T47D (cell line): ENCODE measurements around the gene SNAPC2.
A peak's percentile ranks its signal among the peaks of the same experiment; 100 is the strongest.
"Not testable (repeated sequence)": the region's sequence is repeated elsewhere in the genome, so short reads cannot be mapped to it uniquely, and the experiment has no call there.

Source experiments
- DNase-seq, 2 experiments: peaks; one replicate each; pipeline versions ENCODE4 v3.0.0 to v3.0.0-alpha.2; 2011 to 2012; ENCODE audit warnings: low read depth in 1 of 2, low spot score in 1 of 2
- JUND ChIP-seq: IDR thresholded peaks from 2 replicates; pipeline ENCODE4 v1.6.1; 2012; ENCODE audit warnings: low read depth
- in situ Hi-C: cut with HindIII; loops from 2 replicates; pipeline ENCODE4 v1.10.0; 2016; ENCODE audit warnings: low sequenced_read_pairs, low pct_unique_long_range_greater_than_20kb

SNAPC2 gene

GRCh38 chr19:7944177-7944761, 24.1 kb downstream of the SNAPC2 start:
- TF ChIP-seq JUND, result no peak
- DNase-seq, result peak; percentile 51 to 90
- in situ Hi-C loops, result no loop called here

DNA sequence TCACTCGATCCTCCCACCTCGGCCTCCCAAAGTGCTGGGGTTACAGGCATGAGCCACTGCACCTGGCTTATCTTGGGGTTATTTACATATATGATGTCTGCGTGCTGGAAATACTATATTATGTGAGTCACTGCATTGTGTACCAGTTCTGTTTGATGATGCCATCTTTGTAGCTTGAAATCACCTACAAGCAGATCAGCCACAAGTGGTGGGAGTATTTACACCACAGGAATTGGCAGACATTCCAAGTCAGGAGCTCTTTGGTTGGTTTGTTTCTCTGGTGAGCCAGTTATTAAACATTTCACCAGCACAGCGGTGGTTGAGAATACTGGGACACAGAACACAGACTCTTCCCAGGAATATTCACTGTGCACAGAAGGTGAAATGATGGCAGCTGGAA, 27.8 kb downstream of the SNAPC2 start:
- in situ Hi-C loops, result no loop called here
- no peak for DNase-seq
- no peak for TF ChIP-seq JUND

DNA sequence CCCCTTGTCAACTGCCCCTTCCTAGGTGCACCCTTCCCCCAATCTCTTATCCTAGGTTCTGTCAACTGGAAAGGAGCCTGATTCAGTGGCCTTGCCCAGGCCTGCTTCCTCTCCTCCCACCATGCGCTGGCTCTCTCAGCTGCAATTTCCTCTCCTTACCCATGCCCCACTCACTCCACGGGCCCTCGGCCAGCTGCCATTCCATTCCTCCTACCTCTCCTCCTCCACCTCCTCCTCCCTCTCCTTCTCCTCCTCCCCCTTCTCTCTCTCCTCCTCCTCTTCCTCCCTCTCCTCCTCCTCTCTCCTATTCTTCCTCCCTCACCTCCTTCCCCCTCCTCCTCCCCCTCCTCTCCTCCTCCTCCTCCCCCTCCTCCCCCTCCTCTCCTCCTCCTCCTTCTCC, 32.9 kb downstream of the SNAPC2 start:
- in situ Hi-C loops, result no loop called here
- peak in 1 of 2 experiments; percentile 23 for DNase-seq
- no peak for TF ChIP-seq JUND

- in situ Hi-C loops, result no loop called here
- no peak for TF ChIP-seq JUND
- no peak for DNase-seq
Measured at GRCh38 chr19:7953576-7953975, 33.4 kb downstream of the SNAPC2 start.

- in situ Hi-C loops, result no loop called here
- no peak for DNase-seq
- no peak for TF ChIP-seq JUND
Measured at GRCh38 chr19:7955696-7956095, 35.6 kb downstream of the SNAPC2 start.

DNA sequence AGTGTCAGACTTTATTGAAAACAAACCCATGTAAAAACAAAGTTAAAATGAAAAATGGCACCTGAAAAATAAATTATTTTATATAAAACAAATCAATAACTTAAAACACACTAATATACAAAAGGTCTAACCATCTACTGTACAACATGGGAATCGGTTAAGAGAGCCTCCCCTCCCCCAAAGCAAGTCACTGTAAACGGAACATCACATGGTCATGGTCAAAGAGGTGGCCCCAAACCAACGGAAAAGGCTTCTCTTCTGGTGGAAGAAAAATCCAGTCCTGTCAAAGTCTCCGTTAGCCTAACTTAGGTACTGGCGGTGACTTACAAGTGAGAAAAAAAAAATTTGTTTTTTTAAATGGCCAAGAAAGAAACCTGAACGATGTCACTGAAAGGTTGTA, 39.1 kb downstream of the SNAPC2 start:
- in situ Hi-C loops, result no loop called here
- no peak for TF ChIP-seq JUND
- no peak for DNase-seq

- DNase-seq, in situ Hi-C loops: not testable (repeated sequence)
Measured at GRCh38 chr19:7961082-7961481, 40.9 kb downstream of the SNAPC2 start.

- in situ Hi-C loops, result no loop called here
- TF ChIP-seq JUND, result no peak
- no peak for DNase-seq
Measured at GRCh38 chr19:7961920-7962626, 41.9 kb downstream of the SNAPC2 start.

GRCh38 chr19:7962644-7963268, 42.6 kb downstream of the SNAPC2 start:
- TF ChIP-seq JUND, result no peak
- no peak for DNase-seq
- in situ Hi-C loops, result no loop called here

- no peak for DNase-seq
- in situ Hi-C loops, result no loop called here
- TF ChIP-seq JUND, result no peak
Measured at GRCh38 chr19:7963566-7963965, 43.4 kb downstream of the SNAPC2 start.

DNA sequence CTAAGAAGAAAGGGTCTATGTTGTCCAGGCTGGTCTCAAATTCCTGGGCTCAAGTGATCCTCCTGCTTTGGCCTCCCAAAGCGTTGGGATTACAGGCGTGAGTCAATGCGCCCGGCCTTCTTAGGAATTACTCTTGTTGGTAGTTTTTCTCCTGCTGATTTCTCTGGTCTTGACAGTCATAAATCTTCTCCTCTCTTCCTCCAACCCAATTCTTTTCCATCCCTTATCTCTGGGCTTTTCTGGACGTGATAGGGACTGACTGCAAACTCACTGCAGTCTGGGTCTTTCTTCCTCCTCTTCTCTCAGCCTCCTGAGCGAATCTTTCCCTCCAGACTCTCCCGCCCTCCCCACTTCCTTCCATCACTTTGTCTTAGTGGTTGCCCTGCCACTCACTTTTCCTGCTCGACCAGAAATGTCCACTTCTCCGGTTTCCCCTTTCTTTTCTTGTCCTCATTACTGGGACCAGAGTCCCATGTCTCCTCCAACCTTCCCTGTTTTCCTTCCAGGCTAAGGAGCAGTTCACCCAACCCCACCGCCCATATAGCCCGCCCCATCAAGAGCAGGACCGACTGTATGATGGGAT, 45.2 kb downstream of the SNAPC2 start:
- TF ChIP-seq JUND, result no peak
- peak; percentile 26 to 80 for DNase-seq
- in situ Hi-C loops, result no loop called here

DNA sequence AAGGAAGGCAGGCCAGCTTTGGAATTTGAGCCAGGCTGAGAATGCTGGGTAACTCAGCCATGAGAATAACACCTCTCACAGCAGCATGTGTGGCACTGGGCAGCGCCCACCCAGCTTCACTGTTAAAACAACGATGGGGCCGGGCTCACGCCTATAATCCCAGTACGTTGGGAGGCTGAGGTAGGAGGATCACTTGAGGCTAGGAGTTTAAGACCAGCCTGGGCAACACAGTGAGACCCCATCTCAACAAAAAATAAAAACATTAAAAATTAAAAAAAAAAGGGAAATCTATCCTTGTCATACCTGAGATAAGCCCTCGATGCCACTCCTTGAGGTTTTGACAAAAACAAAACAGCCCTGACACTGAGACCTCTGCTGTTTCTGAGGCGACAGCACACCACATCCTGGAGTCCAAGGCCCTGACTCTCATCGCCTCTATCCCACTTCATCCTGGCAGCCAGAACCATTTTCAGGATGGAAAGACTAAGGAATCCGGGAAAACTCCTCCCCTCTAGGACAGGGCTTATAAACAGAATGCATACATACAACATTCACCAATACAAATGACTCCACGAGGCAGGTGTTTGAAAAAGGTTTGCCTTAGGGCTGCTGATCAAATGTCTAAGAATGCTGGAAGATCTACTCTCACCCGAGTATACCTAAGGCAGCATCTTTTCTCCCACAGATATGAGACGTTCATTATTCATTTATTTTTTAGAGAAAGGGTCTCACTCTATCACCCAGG, 46.0 kb downstream of the SNAPC2 start:
- DNase-seq, result no peak
- in situ Hi-C loops, result no loop called here
- no peak for TF ChIP-seq JUND
